OCI-LY1 (cell line): ENCODE results near the gene P2RY2.

Experiments used
- H2AFZ ChIP-seq: fragments of 200-600 bp; sonication (generic), shearing (Covaris generic); 2 replicates; pipeline ENCODE4 v1.6.0; 2014; ENCODE audit warnings: antibody characterized with exemption, mild to moderate bottlenecking, low read length
- H3F3A ChIP-seq: fragments of 200-600 bp; sonication (generic), shearing (Covaris generic); 2 replicates; pipeline ENCODE4 v1.6.0; 2014; ENCODE audit warnings: mild to moderate bottlenecking, antibody characterized with exemption, low read length, moderate library complexity; ENCODE audit not compliant: insufficient read depth
- H3K27ac ChIP-seq: fragments of 200-600 bp; sonication (generic); 2 replicates; pipeline ENCODE4 v1.5.1; 2014; ENCODE audit warnings: low read length, mixed run types, mild to moderate bottlenecking, low read depth; ENCODE audit not compliant: poor library complexity, severe bottlenecking
- H3K27me3 ChIP-seq: fragments of 200-600 bp; sonication (generic); 2 replicates; pipeline ENCODE4 v1.6.0; 2014; ENCODE audit warnings: antibody characterized with exemption, mild to moderate bottlenecking, low read length, moderate library complexity; ENCODE audit not compliant: insufficient read depth
- H3K36me3 ChIP-seq: fragments of 200-600 bp; sonication (generic); 2 replicates; pipeline ENCODE4 v1.6.1; 2014; ENCODE audit warnings: mild to moderate bottlenecking, antibody characterized with exemption, low read length, moderate library complexity, mixed read lengths; ENCODE audit not compliant: insufficient read depth
- H3K4me1 ChIP-seq: fragments of 200-600 bp; sonication (generic); 2 replicates; pipeline ENCODE4 v1.5.1; 2014; ENCODE audit warnings: mild to moderate bottlenecking, low read length, moderate library complexity; ENCODE audit not compliant: insufficient read depth, severe bottlenecking
- H3K4me2 ChIP-seq: fragments of 200-600 bp; sonication (generic), shearing (Covaris generic); 2 replicates; pipeline ENCODE4 v1.6.1; 2014; ENCODE audit warnings: low read length
- H3K4me3 ChIP-seq: fragments of 200-600 bp; sonication (generic); 2 replicates; pipeline ENCODE4 v1.5.1; 2014; ENCODE audit warnings: low read length, low read depth, mild to moderate bottlenecking, mixed read lengths; ENCODE audit not compliant: poor library complexity, severe bottlenecking
- H3K79me2 ChIP-seq: fragments of 200-600 bp; shearing (Covaris generic); 2 replicates; pipeline ENCODE4 v1.6.1; 2016; ENCODE audit warnings: mixed run types, low read length, mixed read lengths; ENCODE audit not compliant: insufficient read depth
- H3K9ac ChIP-seq: fragments of 200-600 bp; sonication (generic), shearing (Covaris generic); 2 replicates; pipeline ENCODE4 v1.6.1; 2014; ENCODE audit warnings: mild to moderate bottlenecking, low read length, mixed read lengths
- H3K9me2 ChIP-seq: fragments of 200-600 bp; sonication (generic), shearing (Covaris generic); 2 replicates; pipeline ENCODE4 v1.6.1; 2014; ENCODE audit warnings: low read depth, mild to moderate bottlenecking, low read length, mixed read lengths
- H3K9me3 ChIP-seq: fragments of 200-600 bp; shearing (Covaris generic); 2 replicates; pipeline ENCODE4 v1.6.1; 2014; ENCODE audit warnings: low read length, mixed read lengths
- H4K20me1 ChIP-seq: fragments of 200-600 bp; sonication (generic), shearing (Covaris generic); 2 replicates; pipeline ENCODE4 v1.6.0; 2016; ENCODE audit warnings: mild to moderate bottlenecking, low read length; ENCODE audit not compliant: insufficient read depth
- EZH2 ChIP-seq: fragments of 200-600 bp; sonication (generic), shearing (Covaris generic); IDR thresholded peaks from 2 replicates; pipeline ENCODE4 v1.8.0; 2017; ENCODE audit warnings: borderline replicate concordance, mixed run types, mild to moderate bottlenecking, antibody characterized with exemption, low read length, moderate library complexity, mixed read lengths
- TF ChIP-seq, protein P1 (sequence below): fragments of 200-600 bp; sonication (generic), shearing (Covaris generic); IDR thresholded peaks from 2 replicates; pipeline ENCODE4 v1.5.1; 2017; ENCODE audit warnings: mild to moderate bottlenecking, antibody characterized with exemption, low read length, moderate library complexity, mixed read lengths

The P2RY2 gene

GRCh38 chr11:73245461-73245860 is 27.4 kb downstream of the P2RY2 start:
- H3K79me2 ChIP-seq = no peaks in the 10 kb centered on the region
- H3K27ac ChIP-seq = no peak overlapping the region
- peaks cover 6% of the 10 kb centered on the region for H3K4me1 ChIP-seq
- H4K20me1 ChIP-seq = no peaks in the 10 kb centered on the region
- H3K9me2 ChIP-seq = no peaks in the 10 kb centered on the region
- no peak overlapping the region for H3K4me3 ChIP-seq
- H3K9ac ChIP-seq = no peak overlapping the region
- H3K9me3 ChIP-seq = no peaks in the 10 kb centered on the region
- no peaks in the 10 kb centered on the region for H3K36me3 ChIP-seq
- no peaks in the 10 kb centered on the region for H3F3A ChIP-seq
- H2AFZ ChIP-seq = no peak overlapping the region
- no peak overlapping the region for H3K4me2 ChIP-seq
- TF ChIP-seq EZH2 = no peak
- TF ChIP-seq, protein P1, sequence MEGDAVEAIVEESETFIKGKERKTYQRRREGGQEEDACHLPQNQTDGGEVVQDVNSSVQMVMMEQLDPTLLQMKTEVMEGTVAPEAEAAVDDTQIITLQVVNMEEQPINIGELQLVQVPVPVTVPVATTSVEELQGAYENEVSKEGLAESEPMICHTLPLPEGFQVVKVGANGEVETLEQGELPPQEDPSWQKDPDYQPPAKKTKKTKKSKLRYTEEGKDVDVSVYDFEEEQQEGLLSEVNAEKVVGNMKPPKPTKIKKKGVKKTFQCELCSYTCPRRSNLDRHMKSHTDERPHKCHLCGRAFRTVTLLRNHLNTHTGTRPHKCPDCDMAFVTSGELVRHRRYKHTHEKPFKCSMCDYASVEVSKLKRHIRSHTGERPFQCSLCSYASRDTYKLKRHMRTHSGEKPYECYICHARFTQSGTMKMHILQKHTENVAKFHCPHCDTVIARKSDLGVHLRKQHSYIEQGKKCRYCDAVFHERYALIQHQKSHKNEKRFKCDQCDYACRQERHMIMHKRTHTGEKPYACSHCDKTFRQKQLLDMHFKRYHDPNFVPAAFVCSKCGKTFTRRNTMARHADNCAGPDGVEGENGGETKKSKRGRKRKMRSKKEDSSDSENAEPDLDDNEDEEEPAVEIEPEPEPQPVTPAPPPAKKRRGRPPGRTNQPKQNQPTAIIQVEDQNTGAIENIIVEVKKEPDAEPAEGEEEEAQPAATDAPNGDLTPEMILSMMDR = no peak
- H3K27me3 ChIP-seq = no peaks in the 10 kb centered on the region

DNA sequence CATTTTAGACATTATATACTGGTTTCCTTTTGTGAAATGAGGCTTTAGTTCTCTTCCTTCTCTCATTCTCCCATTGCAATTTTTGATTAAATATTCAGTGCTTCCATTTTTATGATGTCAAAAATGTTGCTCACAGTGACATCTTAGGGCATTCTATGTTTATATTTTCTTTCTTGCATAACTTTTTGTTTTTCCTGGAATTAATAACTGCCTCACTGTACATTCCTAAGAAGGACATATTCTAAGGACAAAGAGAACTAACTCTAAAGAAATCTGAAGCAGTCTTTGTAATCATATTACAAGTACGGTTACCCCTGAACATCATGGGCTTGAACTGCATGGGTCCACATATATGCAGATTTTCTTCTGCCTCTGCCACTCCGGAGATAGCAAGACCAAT is 28.2 kb downstream of the P2RY2 start:
- Histone ChIP-seq H3K4me3 (no peak overlapping the region), H3K27ac (no peak overlapping the region), H4K20me1 (no peaks in the 10 kb centered on the region), H3K4me2 (no peak overlapping the region), H3K79me2 (no peaks in the 10 kb centered on the region), H3K36me3 (no peaks in the 10 kb centered on the region), H3K9me2 (no peaks in the 10 kb centered on the region), H3F3A (no peaks in the 10 kb centered on the region), H3K4me1 (peaks cover 6% of the 10 kb centered on the region), H2AFZ (no peak overlapping the region), H3K27me3 (no peaks in the 10 kb centered on the region), H3K9me3 (no peaks in the 10 kb centered on the region), H3K9ac (no peak overlapping the region)
- TF ChIP-seq EZH2 = no peak
- TF ChIP-seq, protein P1 = no peak

DNA sequence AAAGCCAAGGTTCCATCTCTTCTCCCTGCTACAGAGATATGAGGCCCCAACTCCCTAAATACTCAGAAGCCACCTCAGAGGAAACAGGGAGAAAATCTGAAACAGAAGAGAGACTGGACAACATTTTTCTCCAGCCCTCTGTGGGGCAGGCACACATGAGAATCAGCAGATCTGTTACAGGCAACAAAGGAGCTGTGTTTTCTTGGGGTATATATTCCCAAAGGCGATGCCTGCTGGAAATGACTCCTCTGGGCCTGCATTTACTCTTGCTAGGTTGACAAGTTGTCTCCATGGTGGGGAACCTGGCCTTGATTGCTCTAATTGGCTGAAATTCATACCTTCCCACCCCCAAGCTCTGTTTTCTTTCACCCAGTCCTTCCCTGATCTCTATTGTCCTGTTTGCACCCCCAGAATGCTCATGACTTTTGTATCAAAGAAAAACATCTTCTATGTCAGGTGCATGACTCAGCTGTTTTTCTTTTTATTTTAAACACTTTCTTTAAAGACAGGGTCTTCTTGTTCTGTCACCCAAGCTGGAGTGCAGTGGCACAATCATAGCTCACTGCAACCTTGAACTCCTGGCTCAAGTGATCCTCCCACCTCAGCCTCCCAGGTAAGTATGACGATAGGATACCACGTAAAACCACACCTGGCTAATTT is 30.6 kb downstream of the P2RY2 start:
- H3K9me2 ChIP-seq = no peaks in the 10 kb centered on the region

More for the DNA sequence above, 30.6 kb downstream of the P2RY2 start:
- H3K9me3 ChIP-seq = no peaks in the 10 kb centered on the region
- H2AFZ ChIP-seq = no peak overlapping the region
- H3K4me1 ChIP-seq = no peaks in the 10 kb centered on the region
- no peaks in the 10 kb centered on the region for H3K36me3 ChIP-seq
- H3K27me3 ChIP-seq = no peaks in the 10 kb centered on the region
- H3K27ac ChIP-seq = no peak overlapping the region
- no peak overlapping the region for H3K4me3 ChIP-seq
- TF ChIP-seq EZH2 = no peak
- TF ChIP-seq, protein P1 = no peak
- H3K9ac ChIP-seq = no peak overlapping the region
- no peak overlapping the region for H3K4me2 ChIP-seq
- no peaks in the 10 kb centered on the region for H3F3A ChIP-seq
- H4K20me1 ChIP-seq = no peaks in the 10 kb centered on the region
- no peaks in the 10 kb centered on the region for H3K79me2 ChIP-seq
